Tibial nerve (tissue), 4 donors: ENCODE measurements around the gene KCNC3. TPM values are rescaled to one million over a fixed set of nuclear protein-coding genes. Genes with fewer than 3 reads are reported as not detected.

Experiments used
- DNase-seq, 2 donors: peaks; one replicate each; pipeline ENCODE4 v3.0.0-alpha.2; 2019; ENCODE audit warnings: low spot score in 2 of 2
- H3K27ac ChIP-seq, 4 donors: fragments of 200-600 bp; sonication (generic) in 3 of 4; one replicate each; pipeline ENCODE4 v1.5.1; 2017 to 2019; ENCODE audit warnings: mild to moderate bottlenecking in 1 of 4
- H3K27me3 ChIP-seq, 2 donors: fragments of 200-600 bp; sonication (generic) in 1 of 2; one replicate each; pipeline versions ENCODE4 v1.5.1 to v1.6.0; 2017 to 2019
- H3K36me3 ChIP-seq, 3 donors: fragments of 200-600 bp; sonication (generic); one replicate each; pipeline ENCODE4 v1.5.1; 2018 to 2019
- H3K4me1 ChIP-seq, 4 donors: fragments of 200-600 bp; sonication (generic) in 3 of 4; one replicate each; pipeline ENCODE4 v1.5.1; 2017 to 2019
- H3K4me3 ChIP-seq, 4 donors: fragments of 200-600 bp; sonication (generic) in 3 of 4; one replicate each; pipeline ENCODE4 v1.5.1; 2017 to 2019; ENCODE audit warnings: mild to moderate bottlenecking in 1 of 4, moderate library complexity in 1 of 4
- H3K9me3 ChIP-seq, 4 donors: fragments of 200-600 bp; sonication (generic) in 3 of 4; one replicate each; pipeline ENCODE4 v1.5.1; 2017 to 2019
- CTCF ChIP-seq, 5 experiments: fragments of 200-600 bp in 3 of 5; fragments of 450-650 bp in 2 of 5; sonication (generic) in 3 of 5; IDR thresholded peaks; one replicate each; pipeline ENCODE4 v1.5.1; 2016 to 2019; ENCODE audit warnings: antibody characterized with exemption in 5 of 5, mild to moderate bottlenecking in 3 of 5, moderate library complexity in 2 of 5
- EP300 ChIP-seq, 2 donors: sonication (generic); formaldehyde crosslinking; IDR thresholded peaks; one replicate each; pipeline ENCODE4 v1.6.1; 2017; ENCODE audit warnings: antibody characterized with exemption in 2 of 2, mild to moderate bottlenecking in 1 of 2
- POLR2A ChIP-seq, 2 donors: fragments of 450-650 bp; IDR thresholded peaks; one replicate each; pipeline ENCODE4 v1.6.1; 2017; ENCODE audit warnings: antibody characterized with exemption in 2 of 2, mild to moderate bottlenecking in 2 of 2, moderate library complexity in 2 of 2
- WGBS, 2 donors: methylation state at CpG; one replicate each; pipeline ENCODE4 v1.1.5; 2018; 5-methylcytosine and 5-hydroxymethylcytosine counted together
- total RNA-seq, 4 donors: library from RNA; depleted of rRNA; stranded (reverse); fragments of >200 nt; gene quantifications; one replicate each; pipeline ENCODE4 v1.1.0, GENCODE V29; 2016

The KCNC3 gene
- total RNA-seq, 4 donors from 2014 or later = 0.21 to 1.2 (median 0.71) TPM

DNA sequence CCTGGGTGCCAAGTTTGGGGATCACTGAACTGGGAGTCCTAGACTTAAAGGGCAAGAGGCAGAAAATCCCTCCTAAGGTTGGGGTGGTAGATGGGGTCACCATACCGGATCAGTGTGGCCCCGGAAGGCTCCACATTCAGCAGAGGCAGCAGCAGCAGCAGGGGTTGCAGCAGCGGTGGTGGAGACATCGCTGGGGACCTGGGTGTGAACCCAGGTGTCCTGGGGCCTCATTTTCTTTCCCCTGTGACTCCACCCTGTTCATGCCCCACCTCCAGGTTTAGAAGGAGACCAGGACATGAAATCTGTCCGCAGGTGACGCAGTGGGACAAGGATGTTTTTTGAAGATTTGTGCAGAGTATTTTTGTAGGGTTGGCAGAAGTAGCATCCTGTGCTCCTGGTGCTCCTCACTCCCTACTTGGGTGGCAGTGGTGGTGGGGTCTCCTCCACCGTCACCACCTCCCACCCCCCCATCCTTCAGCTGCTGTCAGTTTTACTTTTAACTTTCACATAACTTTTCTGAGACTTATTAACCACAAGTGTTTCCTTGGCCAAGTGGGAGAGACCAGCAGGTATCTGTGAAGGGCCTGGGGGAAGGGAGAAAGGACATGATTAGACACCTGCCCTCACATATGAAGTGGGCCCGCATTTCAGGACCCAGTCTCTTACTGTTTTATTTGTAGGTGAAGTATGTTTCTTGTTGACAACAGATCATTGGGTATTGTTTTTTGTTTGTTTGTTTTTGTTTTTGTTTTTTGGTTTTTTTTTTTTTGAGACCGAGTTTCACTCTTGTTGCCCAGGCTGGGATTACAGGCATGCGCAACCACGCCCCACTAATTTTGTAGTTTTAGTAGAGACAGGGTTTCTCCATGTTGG is 36.5 kb upstream of the KCNC3 start, which contains the start of gene NAPSA:
NAPSA (minus strand) TSS at position 206 of the 873 bp plus-strand sequence; CDS start at position 188, 18 bp downstream.
- Histone ChIP-seq H3K4me1 (peaks cover 0 to 5% (median 0%) of the 10 kb centered on the region in 4 donors), H3K4me3 (no peak within 1 kb of the TSS), H3K27me3 (no peaks in the 10 kb centered on the region), H3K36me3 (no peaks in the 10 kb centered on the region), H3K9me3 (no peaks in the 10 kb centered on the region), H3K27ac (no peak within 1 kb of the TSS)
- WGBS, 2 donors = 81 to 83% methylated on average over 11 of the region's 11 CpGs
- DNase-seq = no peak
- TF ChIP-seq POLR2A (IDR thresholded peaks at IDR 0.05) (no peak), EP300 (IDR thresholded peaks at IDR 0.05) (no peak), CTCF (IDR thresholded peaks at IDR 0.05) (no peak)

- no peaks in the 10 kb centered on the region for H3K36me3 ChIP-seq
- TF ChIP-seq POLR2A (IDR thresholded peaks at IDR 0.05) = no peak
- no peaks in the 10 kb centered on the region for H3K27me3 ChIP-seq
- peaks cover 0 to 5% (median under 1%) of the 10 kb centered on the region in 4 donors for H3K4me1 ChIP-seq
- no peak overlapping the region for H3K27ac ChIP-seq
- H3K9me3 ChIP-seq = no peaks in the 10 kb centered on the region
- 67 to 69% methylated on average over 11 of the region's 11 CpGs for WGBS, 2 donors
- no peak for DNase-seq
- no peak overlapping the region for H3K4me3 ChIP-seq
These were observed 33.7 kb upstream of the KCNC3 start for GRCh38 chr19:50362656-50363424.

GRCh38 chr19:50362030-50362412 is 32.8 kb upstream of the KCNC3 start:
- 83 to 86% methylated on average over 7 of the region's 7 CpGs for WGBS, 2 donors
- DNase-seq = no peak
- Histone ChIP-seq H3K36me3 (no peaks in the 10 kb centered on the region), H3K27ac (no peak overlapping the region), H3K4me1 (peaks cover 0 to 13% (median 1%) of the 10 kb centered on the region in 4 donors), H3K27me3 (no peaks in the 10 kb centered on the region), H3K4me3 (no peak overlapping the region), H3K9me3 (no peaks in the 10 kb centered on the region)
- no peak for TF ChIP-seq EP300 (IDR thresholded peaks at IDR 0.05)

DNA sequence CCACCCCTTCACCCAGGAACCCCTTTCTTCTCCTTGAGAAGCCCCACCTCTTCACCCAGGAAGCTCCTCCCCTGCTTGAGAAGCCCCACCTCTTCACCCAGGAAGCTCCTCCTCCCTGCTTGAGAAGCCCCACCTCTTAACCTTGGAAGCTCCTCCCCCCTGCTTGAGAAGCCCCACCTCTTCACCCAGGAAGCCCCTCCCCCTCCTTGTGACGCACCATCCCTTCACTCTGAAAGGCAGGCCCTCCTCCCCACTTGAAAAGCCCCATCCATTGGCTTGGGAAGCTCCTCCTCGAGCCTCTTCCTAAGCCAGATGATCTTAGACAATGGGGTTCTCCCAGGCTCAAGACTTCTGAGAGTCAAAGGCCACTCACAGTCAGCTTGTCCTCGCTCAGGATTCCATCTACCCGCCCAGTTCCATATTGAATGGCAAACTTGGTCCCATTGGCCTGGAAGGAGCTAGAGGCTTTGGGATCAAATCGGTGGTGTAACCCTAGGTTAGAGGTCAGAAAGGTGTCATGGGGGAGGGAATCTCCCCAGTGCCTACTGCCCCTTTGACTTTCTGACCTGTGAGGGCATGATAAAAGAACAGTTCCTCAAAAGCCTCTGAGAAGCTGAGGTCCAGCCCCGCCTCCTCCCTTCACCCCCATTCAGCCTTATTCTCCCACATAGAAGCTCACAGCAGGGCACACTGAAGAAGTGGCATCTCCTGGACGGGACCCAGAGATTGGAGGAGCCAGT is 32.3 kb upstream of the KCNC3 start:
- Histone ChIP-seq H3K27me3 (no peaks in the 10 kb centered on the region), H3K36me3 (no peaks in the 10 kb centered on the region), H3K9me3 (no peaks in the 10 kb centered on the region), H3K27ac (no peak overlapping the region), H3K4me1 (peaks cover 0 to 17% (median 1%) of the 10 kb centered on the region in 4 donors), H3K4me3 (no peak overlapping the region)
- 82 to 85% methylated on average over 7 of the region's 7 CpGs for WGBS, 2 donors
- DNase-seq = no peak
- TF ChIP-seq POLR2A (IDR thresholded peaks at IDR 0.05) (no peak), CTCF (IDR thresholded peaks at IDR 0.05) (no peak), EP300 (IDR thresholded peaks at IDR 0.05) (no peak)

DNA sequence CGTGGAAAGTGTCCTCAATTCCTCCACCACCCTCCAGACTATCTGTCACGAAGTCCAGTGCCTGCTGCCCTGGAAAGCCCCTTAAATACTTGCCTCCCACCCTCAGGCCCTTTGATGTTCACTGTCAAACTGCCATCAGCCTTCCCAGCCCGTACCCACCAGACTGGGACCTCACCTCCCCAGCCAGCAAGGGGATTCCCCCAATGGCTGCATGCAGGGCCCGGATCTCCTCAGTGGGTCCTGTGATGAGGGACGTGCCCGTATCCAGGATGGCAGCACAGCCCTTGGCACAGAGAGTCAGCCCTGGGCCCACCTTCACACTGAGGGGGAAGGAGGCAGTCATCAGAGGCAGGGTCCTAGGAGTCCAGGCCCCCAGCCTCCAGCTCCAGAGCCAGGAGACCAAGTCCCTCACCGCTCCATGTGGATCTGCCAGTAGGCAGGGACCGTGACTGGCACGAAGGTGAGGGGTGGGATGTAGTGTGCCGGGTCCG is 30.2 kb upstream of the KCNC3 start:
- DNase-seq = no peak
- WGBS, 2 donors = 94 to 98% methylated on average over 9 to 10 of the region's 11 CpGs

More for the DNA sequence above, 30.2 kb upstream of the KCNC3 start:
- no peak overlapping the region for H3K27ac ChIP-seq
- peaks cover 0 to 17% (median 1%) of the 10 kb centered on the region in 4 donors for H3K4me1 ChIP-seq
- no peak overlapping the region for H3K4me3 ChIP-seq
- no peaks in the 10 kb centered on the region for H3K27me3 ChIP-seq
- no peaks in the 10 kb centered on the region for H3K9me3 ChIP-seq
- TF ChIP-seq EP300 (IDR thresholded peaks at IDR 0.05) = no peak
- no peak for TF ChIP-seq CTCF (IDR thresholded peaks at IDR 0.05)
- H3K36me3 ChIP-seq = no peaks in the 10 kb centered on the region
